HG02610 (cell line): ENCODE data around the gene FOXK1.
"Not testable (repeated sequence)": the region's sequence is repeated elsewhere in the genome, so short reads cannot be mapped to it uniquely, and the experiment has no call there.

ENCODE experiments used
- ATAC-seq: cut with Tn5 transposase; IDR thresholded peaks from one replicate; pipeline ENCODE4 v1.9.1; 2021; ENCODE audit warnings: mild to moderate bottlenecking, moderate library complexity; ENCODE audit not compliant: unreplicated experiment

FOXK1 gene

GRCh38 chr7:4681886-4682620 lies at the start of gene FOXK1:
TSS of gene FOXK1 (plus strand) at chr7:4682295. CDS start at chr7:4682309, 14 bp downstream.
- ATAC-seq: peak; percentile 68

DNA sequence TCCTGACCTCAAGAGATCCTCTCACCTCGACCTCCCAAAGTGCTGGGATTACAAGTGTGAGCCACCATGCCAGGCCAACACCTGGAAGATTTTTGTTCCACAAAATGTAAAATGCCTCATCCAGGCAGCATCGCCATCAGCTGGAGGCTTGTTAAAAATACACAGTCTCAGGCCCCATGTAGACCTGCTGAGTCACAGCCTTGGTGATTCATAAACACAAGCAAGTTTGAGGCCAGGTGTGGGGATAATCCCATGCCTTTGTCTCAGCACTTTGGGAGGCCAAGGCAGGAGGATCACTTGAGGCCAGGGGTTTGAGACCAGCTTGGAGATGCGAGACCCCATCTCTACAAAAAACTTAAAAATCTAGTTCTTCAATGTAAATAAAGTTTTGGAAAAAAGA lies 49.1 kb upstream of the FOXK1 start:
- no peak for ATAC-seq

- ATAC-seq: no peak
Measured at GRCh38 chr7:4634166-4634565, 47.9 kb upstream of the FOXK1 start.

GRCh38 chr7:4638781-4639575 lies 43.1 kb upstream of the FOXK1 start:
- ATAC-seq: no peak

DNA sequence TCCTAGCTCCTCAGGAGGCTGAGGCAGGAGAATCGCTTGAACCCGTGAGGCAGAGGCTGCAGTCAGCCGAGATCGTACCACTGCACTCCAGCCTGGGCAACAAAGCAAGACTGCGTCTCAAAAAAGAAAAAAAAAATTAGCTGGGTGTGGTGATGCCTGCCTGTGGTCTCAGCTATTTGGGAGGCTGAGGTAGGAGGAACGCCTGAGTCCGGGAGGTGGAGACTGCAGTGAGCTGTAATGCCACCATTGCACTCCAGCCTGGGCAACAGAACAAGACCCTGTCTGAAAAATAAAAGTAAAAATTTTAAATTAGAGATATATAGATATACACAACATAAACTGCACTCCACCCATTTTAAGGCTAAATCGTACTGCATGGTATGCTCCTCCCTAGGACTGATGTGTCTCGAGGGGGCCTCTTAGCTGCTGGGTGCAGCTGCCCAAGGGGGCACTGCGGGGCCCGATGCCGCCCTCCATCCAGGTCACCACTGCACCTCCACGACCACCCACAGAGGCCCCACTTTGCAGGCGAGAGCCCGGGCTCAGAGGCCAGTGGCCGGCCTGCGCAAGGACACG lies 40.9 kb upstream of the FOXK1 start:
- peak; percentile 30 for ATAC-seq

DNA sequence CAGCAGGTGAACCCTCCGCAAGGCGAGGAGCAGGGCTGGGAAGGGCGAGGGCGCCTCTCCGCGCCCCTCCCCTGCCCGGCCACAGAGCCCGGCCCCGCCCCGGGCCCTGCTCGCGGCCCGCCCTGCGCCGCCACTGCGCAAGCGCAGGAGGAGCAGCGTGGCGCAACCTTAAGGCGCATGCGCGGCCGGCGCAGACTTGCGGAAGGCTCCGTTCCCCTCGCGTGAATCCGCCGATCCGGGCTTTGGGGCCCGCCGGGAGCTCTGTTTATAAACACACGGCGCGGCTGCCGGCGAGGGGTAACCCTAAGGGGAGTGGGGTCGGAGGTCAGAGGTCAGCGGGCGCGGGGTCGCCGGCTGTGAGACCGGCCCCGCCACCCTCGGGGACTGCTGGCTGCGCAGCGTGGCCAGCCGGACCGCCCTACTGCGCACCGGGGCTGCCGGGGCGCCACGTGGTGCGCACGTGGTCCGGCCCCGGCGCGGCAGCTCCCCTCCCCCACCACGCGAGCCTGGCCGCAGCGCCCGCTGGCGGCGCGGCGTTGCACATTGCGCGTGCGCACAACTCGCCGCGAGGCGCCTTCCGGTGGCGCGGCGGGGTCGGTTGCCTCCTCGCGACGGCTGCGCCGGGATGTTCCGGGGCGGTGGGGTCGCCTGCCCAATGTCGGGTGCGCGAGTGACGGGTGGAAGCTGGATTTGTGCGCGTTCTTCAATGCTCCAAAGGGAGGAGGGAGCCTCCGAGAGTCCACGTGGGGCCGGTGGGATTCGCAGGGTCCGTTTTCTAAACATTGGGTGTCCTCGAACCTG lies 40.2 kb upstream of the FOXK1 start:
- peak; percentile 78 for ATAC-seq

- ATAC-seq: no peak
Measured at GRCh38 chr7:4642468-4643203, 39.5 kb upstream of the FOXK1 start.

GRCh38 chr7:4643204-4643471 lies 39.0 kb upstream of the FOXK1 start:
- not testable (repeated sequence) for ATAC-seq

DNA sequence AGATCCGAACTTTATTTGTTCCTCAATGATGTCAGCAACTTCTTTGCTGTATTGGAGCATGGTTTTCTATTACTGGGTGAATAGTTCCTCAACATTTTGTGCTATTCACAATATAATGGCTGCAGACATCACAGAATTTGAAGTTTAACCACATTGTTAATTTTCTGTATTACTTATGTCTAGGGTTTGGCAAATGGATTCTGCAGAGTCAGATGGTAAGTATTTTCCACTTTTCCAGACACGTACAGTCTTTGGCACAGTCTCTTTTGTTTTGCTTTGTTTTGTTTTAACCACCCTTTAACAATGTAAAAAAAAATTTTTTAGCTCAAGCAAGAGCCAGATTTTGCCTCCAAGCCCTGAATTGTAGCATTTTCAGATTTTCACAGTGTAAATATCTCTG lies 36.8 kb upstream of the FOXK1 start:
- ATAC-seq: no peak

- ATAC-seq: no peak
Measured at GRCh38 chr7:4648111-4648510, 34.0 kb upstream of the FOXK1 start.

DNA sequence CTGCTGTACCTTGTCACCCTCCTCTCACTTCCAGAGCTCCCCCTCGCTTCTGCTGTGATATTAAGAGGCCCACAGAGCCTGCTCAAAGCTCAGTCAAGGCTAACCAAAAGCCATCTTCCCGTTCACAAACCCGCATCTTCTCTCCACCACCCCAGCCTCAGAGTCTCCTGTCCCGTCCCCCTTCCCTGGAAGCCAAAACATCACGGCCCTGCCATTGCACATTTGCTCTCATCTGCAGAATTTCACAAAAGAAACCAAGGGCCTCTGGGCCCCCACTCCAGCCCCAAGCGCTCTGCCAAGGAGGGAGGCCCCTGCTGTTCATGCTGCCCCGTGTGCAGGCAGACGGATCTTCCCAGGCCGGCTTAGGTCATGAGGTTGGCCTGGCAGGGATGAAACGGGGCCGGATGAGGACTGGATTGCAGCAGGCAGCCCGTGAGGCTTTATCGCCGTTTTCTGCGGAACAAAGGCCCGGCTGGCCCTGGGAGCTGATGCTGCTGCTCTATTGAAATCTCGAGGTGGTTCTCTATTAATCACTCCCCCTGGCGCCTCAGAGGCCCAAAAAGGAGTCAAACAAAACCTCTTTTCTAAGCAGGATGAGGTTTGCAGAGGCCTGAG lies 31.6 kb upstream of the FOXK1 start:
- no peak for ATAC-seq

DNA sequence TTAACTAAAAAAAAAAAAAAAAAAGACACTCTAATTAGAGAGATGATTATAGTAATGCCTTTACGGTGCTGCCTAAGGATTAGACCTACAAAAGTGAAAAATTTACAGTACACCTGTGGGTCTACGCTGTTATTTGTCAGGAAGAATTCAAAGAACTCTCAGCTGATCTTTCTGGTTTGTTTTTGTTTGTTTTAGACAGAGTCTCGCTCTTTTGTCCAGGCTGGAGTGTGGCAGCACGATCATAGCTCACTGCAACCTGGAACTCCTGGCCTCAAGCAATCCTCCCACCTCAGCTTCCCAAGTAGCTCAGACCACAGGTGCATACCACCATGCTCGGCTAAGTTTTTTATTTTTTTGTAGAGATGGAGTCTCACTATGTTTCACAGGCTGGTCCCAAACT lies 28.3 kb upstream of the FOXK1 start:
- ATAC-seq: no peak

- ATAC-seq: no peak
Measured at GRCh38 chr7:4655311-4655710, 26.8 kb upstream of the FOXK1 start.

DNA sequence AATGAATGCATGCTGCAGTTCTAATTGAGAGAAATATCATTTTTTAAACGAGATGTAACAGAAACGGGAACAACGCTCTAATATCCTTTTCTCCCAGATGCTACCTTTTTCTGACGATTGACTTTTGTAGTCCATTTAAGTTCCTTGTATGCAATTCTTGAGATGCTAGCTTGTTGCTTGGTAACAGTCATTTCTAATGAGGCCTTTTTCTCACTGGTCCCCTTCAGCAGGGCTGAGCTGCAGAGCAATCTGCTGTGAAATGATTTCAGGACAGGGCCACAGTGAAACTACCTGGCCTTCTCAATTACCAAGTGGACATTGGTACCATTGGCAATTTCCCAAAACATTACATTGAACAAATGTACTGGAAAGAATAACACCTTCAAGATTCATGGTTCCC lies 26.2 kb upstream of the FOXK1 start:
- ATAC-seq: no peak

DNA sequence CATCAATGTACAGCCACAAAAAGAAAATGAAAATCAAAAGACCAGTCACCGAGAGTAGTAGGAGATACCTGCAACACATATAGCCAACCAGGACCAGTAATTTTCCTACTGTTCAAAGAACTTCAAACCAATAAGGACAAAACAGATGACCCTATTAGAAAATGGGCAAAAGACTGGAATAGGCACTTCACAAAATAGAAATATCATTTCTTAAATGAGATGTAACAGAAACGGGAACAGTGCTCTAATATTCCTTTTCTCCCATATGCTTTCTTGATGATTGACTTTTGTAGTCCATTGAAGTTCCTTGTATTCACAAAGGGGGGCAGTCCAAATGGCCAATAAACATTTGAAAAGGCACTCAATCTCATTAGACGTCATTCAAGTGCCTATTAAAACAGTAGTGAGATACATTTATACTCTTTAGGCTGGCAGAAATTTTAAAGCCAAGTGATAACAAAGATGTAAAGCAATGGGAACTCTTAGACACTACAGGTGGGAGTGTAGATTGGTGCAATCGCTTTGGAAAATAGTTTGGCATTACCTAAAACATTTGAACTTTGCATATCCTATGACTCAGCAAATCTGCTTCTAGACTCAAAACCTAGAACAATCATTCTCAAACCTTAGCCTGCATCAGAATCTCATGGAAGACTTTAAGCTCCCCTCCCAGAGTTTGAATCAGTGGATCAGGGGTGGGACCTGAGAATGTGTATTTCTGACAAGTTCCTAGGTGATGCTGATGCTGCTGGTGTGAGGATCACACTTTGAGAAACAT lies 24.3 kb upstream of the FOXK1 start:
- ATAC-seq: no peak

- no peak for ATAC-seq
Measured at GRCh38 chr7:4659551-4660286, 22.4 kb upstream of the FOXK1 start.

DNA sequence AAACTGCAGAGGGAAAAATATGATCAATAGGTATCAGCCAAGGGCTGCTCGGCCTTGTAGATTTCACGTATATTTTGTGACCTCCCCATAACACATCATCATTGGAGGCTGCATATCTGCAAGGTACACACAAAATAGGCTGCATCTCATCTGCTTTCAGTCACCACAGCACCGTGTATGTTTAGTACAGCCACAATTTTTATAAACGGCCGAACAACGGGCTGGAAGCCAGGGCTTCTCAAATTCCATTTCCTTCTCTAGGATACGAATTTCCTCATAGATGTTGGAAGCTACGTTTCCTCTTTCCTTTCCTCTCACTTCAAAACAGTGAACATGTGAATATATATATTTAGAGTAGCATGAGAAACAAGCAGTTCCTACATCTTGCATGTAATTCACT lies 20.2 kb upstream of the FOXK1 start:
- no peak for ATAC-seq

DNA sequence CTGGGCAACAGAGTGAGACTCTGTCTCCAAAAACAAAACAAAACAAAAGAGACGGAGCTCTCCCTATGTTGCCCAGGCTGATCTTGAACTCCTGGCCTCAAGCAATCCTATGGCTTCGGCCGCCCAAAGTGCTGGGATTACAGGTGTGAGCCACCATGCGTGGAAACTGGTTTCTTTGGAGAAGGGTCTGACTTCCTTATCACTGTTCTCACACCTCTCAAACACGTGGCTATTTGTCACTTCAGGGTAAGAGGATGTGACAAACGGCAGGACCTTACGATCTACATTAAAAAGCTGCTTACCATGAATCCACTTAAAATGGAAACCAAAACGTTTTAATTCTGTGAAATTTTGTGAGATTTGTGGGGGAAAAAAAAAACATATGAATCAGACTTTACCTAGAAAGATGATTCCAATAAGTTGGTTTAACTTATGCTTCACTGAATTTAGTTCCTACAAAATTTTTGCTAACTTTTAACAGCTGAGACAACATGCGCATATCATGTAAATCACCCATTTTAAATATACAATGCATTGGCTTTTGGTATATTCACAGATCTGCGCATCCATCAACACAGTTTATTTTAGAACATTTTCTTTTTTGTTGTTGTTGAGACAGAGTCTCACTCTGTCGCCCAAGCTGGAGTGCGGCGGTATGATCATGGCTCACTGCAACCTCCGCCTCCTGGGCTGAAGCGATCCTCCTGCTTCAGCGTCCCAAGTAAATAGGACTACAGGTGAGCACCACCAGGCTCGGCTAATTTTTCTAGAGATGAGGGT lies 18.7 kb upstream of the FOXK1 start:
- ATAC-seq: no peak
